ENCODE results near the gene NOTCH4. TPM values are rescaled to one million over a fixed set of nuclear protein-coding genes. Genes with fewer than 3 reads are reported as not detected.

The NOTCH4 gene
- total RNA-seq, 1 experiment from 2014 or later, result 2.3 TPM

GRCh38 chr6:32226434-32226833 is 2.6 kb upstream of the NOTCH4 start:
- no peak overlapping the region for H4K8ac ChIP-seq (replicated peaks; ENCODE audit: insufficient read length, low read depth, low read length)
- H3K79me1 ChIP-seq (ENCODE audit: insufficient read depth, low read depth, low read length, poor library complexity, severe bottlenecking), result no peaks in the 10 kb centered on the region
- H4K20me1 ChIP-seq (ENCODE audit: control insufficient read depth, insufficient read depth, insufficient read length), result no peaks in the 10 kb centered on the region
- Mint-ChIP-seq H3K4me1 (peaks cover 18% of the 10 kb centered on the region in 2 experiments), H3K9me3 (no peaks in the 10 kb centered on the region), H3K36me3 (ENCODE audit: insufficient read depth in 1 of 3, low read depth in 3 of 3) (no peaks in the 10 kb centered on the region; a peak in 1 of 7 replicates), H3K27me3 (ENCODE audit: low read depth) (peaks cover 11% of the 10 kb centered on the region), H3K4me3 (no peak overlapping the region), H3K27ac (no peak overlapping the region)
- no peak overlapping the region for H3K27ac ChIP-seq (ENCODE audit: insufficient read length, low read depth, low read length)
- H2BK15ac ChIP-seq (ENCODE audit: low read depth, low read length), result no peak overlapping the region
- H3K4me1 ChIP-seq (ENCODE audit: insufficient read depth, low read length), result 0 out of 2 replicates have a peak, but pooled peaks cover 6% of the 10 kb centered on the region
- TF ChIP-seq CTCF (conservative IDR thresholded peaks at IDR 0.05), result no peak
- H2BK5ac ChIP-seq (ENCODE audit: insufficient read length, low read length), result no peak overlapping the region
- no peak overlapping the region for H3K4me2 ChIP-seq (ENCODE audit: insufficient read depth, insufficient read length, low read length)
- H3T11ph ChIP-seq (ENCODE audit: low read length), result no peak overlapping the region
- H2AK5ac ChIP-seq (ENCODE audit: insufficient read length, low read length), result no peak overlapping the region
- no peaks in the 10 kb centered on the region for H3K9me3 ChIP-seq (ENCODE audit: control insufficient read depth, low read depth, low read length)
- DNase-seq, result no peak
- no peak overlapping the region for H2BK20ac ChIP-seq (ENCODE audit: low read depth, low read length, poor library complexity, severe bottlenecking)
- no peak overlapping the region for H2AFZ ChIP-seq (ENCODE audit: low read length)
- H3K4ac ChIP-seq (ENCODE audit: low read depth, low read length), result no peak overlapping the region
- no peak overlapping the region for H3K9ac ChIP-seq (ENCODE audit: extremely low read depth, insufficient read length, low read length)
- no peak overlapping the region for H3K14ac ChIP-seq (ENCODE audit: insufficient read depth, low read length)
- no peak overlapping the region for H4K91ac ChIP-seq (ENCODE audit: insufficient read length, low read depth, low read length)
- no peaks in the 10 kb centered on the region for H3K23me2 ChIP-seq (ENCODE audit: insufficient read length, low read depth, low read length, poor library complexity, severe bottlenecking)
- no peak overlapping the region for H3K23ac ChIP-seq (ENCODE audit: insufficient read length, low read depth, low read length)
- no peak overlapping the region for H3K18ac ChIP-seq (ENCODE audit: insufficient read length, low read depth, low read length)
- H4K5ac ChIP-seq (ENCODE audit: insufficient read length, low read depth, low read length), result no peak overlapping the region
- H3K79me2 ChIP-seq (ENCODE audit: insufficient read depth, low read length), result no peaks in the 10 kb centered on the region
- no CpG with 5 or more reads among the region's 7 CpGs for WGBS (ENCODE audit: extremely low coverage, insufficient read length, low lambda C conversion rate)
- H3K27me3 ChIP-seq (ENCODE audit: insufficient read depth, low read length), result no peaks in the 10 kb centered on the region
- no peak overlapping the region for H3K56ac ChIP-seq (ENCODE audit: insufficient read length, low read depth, low read length)
- H2BK12ac ChIP-seq (ENCODE audit: insufficient read length, low read depth, low read length), result no peak overlapping the region
- H2BK120ac ChIP-seq (ENCODE audit: low read depth, low read length, poor library complexity, severe bottlenecking), result no peak overlapping the region

Data from H9 (cell line).